Fibroblast of pulmonary artery (primary cell): ENCODE measurements around the gene KLHL6.

Experiments used
- DNase-seq: peaks from one replicate; pipeline ENCODE4 v3.0.0-alpha.2; 2010; ENCODE audit warnings: low read depth
- H3K4me3 ChIP-seq: replicated peaks from 2 replicates; pipeline ENCODE4 v1.5.1; 2011; ENCODE audit warnings: low read depth, mild to moderate bottlenecking, control low read depth, low read length, moderate library complexity
- TF ChIP-seq, protein P1 (sequence below): IDR thresholded peaks from 2 replicates; pipeline ENCODE4 v1.5.1; 2011; ENCODE audit warnings: mild to moderate bottlenecking, control low read depth, low read length, inconsistent platforms; ENCODE audit errors: missing control alignments

Gene KLHL6

GRCh38 chr3:183553334-183554026 is 2.0 kb downstream of the KLHL6 start:
- no peak for DNase-seq
- TF ChIP-seq, protein P1, sequence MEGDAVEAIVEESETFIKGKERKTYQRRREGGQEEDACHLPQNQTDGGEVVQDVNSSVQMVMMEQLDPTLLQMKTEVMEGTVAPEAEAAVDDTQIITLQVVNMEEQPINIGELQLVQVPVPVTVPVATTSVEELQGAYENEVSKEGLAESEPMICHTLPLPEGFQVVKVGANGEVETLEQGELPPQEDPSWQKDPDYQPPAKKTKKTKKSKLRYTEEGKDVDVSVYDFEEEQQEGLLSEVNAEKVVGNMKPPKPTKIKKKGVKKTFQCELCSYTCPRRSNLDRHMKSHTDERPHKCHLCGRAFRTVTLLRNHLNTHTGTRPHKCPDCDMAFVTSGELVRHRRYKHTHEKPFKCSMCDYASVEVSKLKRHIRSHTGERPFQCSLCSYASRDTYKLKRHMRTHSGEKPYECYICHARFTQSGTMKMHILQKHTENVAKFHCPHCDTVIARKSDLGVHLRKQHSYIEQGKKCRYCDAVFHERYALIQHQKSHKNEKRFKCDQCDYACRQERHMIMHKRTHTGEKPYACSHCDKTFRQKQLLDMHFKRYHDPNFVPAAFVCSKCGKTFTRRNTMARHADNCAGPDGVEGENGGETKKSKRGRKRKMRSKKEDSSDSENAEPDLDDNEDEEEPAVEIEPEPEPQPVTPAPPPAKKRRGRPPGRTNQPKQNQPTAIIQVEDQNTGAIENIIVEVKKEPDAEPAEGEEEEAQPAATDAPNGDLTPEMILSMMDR: no peak
- no peak overlapping the region for H3K4me3 ChIP-seq

GRCh38 chr3:183551930-183552329 is 3.6 kb downstream of the KLHL6 start:
- no peak overlapping the region for H3K4me3 ChIP-seq
- DNase-seq: no peak
- TF ChIP-seq, protein P1: no peak

DNA sequence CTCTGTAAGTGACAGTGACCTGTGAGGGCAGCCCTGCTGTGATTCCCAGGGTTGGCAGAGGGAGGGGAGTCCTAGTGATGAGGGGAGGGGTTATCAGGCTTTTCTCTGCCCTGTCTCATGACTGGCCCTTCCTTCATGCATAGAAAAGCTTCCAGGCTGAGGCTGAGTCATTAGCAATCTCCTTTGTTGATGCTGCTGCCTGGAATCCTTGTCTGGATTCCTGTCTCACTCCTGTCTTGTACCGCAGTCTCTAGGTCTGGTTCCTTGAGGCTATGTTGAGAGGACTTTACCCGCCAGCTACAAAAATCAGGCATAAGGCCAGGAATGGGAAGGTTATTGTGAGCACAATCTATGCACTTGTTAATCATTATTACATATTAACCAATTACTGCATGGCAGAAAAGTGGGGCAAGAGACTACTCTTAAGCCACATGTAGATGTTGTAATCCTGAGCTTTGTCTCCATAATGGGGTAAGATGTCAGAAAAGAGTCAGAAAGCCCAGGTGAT is 7.2 kb downstream of the KLHL6 start:
- H3K4me3 ChIP-seq: no peak overlapping the region
- TF ChIP-seq, protein P1: no peak
- DNase-seq: peak; percentile 83

DNA sequence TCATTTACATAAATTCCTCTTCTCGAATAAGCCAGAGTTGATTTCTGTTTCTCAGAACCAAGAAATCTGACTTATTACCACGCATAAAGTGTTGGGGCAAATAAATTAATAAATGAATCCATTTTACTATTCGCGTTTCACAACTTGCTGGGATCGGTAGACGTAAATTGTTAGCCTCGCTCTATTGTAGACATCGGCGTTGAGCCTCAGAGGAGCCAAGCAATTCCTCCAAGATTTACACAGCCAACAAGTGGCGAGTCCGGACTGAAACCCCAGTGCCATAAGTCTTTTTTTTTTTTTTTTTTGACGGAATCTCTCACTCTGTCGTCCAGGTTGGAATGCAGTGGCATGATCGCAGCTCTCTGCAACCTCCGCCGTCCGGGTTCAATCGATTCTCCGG is 8.9 kb downstream of the KLHL6 start:
- no peak for DNase-seq
- H3K4me3 ChIP-seq: no peak overlapping the region
- TF ChIP-seq, protein P1: no peak

DNA sequence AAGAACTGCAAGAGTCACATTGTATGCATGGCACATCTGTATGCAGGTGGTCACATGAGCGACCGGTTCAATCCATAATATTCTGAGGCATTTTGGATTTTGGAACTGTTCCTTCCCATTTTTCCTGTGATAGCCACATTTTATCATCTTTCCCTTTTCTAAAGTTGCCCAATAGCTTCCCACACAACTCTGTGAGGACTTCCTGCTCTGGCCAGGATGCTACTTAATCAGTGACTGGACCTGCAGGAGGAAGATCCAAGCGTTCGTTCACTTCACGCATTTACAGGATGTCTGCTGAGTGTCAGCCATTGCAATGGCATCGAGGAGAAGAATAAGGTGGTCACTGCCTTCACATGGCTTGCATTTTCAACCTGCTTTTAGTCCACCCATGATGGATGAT is 9.8 kb downstream of the KLHL6 start:
- TF ChIP-seq, protein P1: no peak
- DNase-seq: no peak
- H3K4me3 ChIP-seq: no peak overlapping the region

DNA sequence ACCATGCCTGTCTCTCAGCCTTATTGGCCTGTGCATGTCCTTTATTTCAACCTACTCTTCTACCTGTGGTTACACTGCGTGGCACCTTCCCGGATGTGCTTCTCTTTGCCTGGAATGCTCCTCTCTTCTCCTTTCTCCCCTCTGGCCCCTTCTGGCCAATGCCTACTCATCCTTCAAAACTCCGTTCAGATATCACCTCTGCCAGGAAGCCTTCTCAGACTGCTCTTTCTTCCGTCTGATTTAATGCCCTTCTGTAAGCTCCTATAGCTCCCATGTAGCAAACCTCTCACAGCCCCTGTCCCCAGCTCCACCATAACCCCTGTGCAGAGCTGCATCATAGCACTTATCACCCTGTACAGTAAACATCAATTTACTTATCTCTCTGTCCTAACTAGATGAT is 13.2 kb downstream of the KLHL6 start:
- H3K4me3 ChIP-seq: no peak overlapping the region
- DNase-seq: no peak
- TF ChIP-seq, protein P1: no peak

GRCh38 chr3:183541738-183542137 is 13.8 kb downstream of the KLHL6 start:
- no peak for DNase-seq
- TF ChIP-seq, protein P1: no peak
- no peak overlapping the region for H3K4me3 ChIP-seq
